Naive thymus-derived CD8-positive, alpha-beta T cell (primary cell): ENCODE measurements around the gene MGAT4B. TPM values are rescaled to one million over a fixed set of nuclear protein-coding genes. Genes with fewer than 3 reads are reported as not detected.

Source experiments
- ATAC-seq, 2 donors: fragments of 150-1000 bp; cut with Tn5 transposase in 1 of 2; sonication (Bioruptor Pico), chemical (Tn5 transposase) in 1 of 2; 1 replicate in 1 of 2; 2 replicates in 1 of 2; pipeline ENCODE4 v1.10.0; 2021; ENCODE audit warnings: mild to moderate bottlenecking in 2 of 2, moderate library complexity in 2 of 2
- POLR2A ChIA-PET: fragments of 350-600 bp; sonication (Branson Sonifier 250); formaldehyde crosslinking; loops from one replicate; lab custom pipeline; 2021; ENCODE audit warnings: antibody characterized with exemption; lab: Charles Lee
- DNase-seq, 10 donors: peaks; one replicate each; pipeline versions ENCODE4 v3.0.0 to v3.0.0-alpha.2; 2020 to 2022
- H3K27ac Mint-ChIP-seq, 10 donors: one replicate each; pipeline ENCODE4 v1.8.0; 2020 to 2022; ENCODE audit warnings: mild to moderate bottlenecking in 10 of 10, mixed read lengths in 10 of 10, moderate library complexity in 4 of 10, inconsistent platforms in 1 of 10
- H3K27me3 Mint-ChIP-seq, 5 donors: one replicate each; pipeline ENCODE4 v1.8.0; 2021 to 2022; ENCODE audit warnings: mixed read lengths in 5 of 5
- H3K36me3 Mint-ChIP-seq, 3 donors: one replicate each; pipeline ENCODE4 v1.8.0; 2020 to 2022; ENCODE audit warnings: mixed read lengths in 3 of 3, mild to moderate bottlenecking in 2 of 3, inconsistent platforms in 1 of 3
- H3K4me1 Mint-ChIP-seq, 4 donors: one replicate each; pipeline ENCODE4 v1.8.0; 2021 to 2022; ENCODE audit warnings: mixed read lengths in 4 of 4
- H3K4me3 Mint-ChIP-seq, 10 donors: one replicate each; pipeline ENCODE4 v1.8.0; 2020 to 2022; ENCODE audit warnings: mild to moderate bottlenecking in 10 of 10, mixed read lengths in 10 of 10, moderate library complexity in 6 of 10, inconsistent platforms in 1 of 10
- H3K9me3 Mint-ChIP-seq, 9 donors: one replicate each; pipeline ENCODE4 v1.8.0; 2020 to 2022; ENCODE audit warnings: mixed read lengths in 9 of 9, mild to moderate bottlenecking in 3 of 9, inconsistent platforms in 1 of 9, moderate library complexity in 1 of 9
- polyA plus RNA-seq, 3 donors: library from polyadenylated mRNA; unstranded; fragments of 300-500 nt; fragmentation: Illumina TruSeq; gene quantifications; one replicate each; pipeline ENCODE4 v1.2.3, GENCODE V29; 2021
- total RNA-seq, 8 experiments: library from RNA in 2 of 8; stranded (reverse) in 2 of 8; gene quantifications; one replicate each; pipeline ENCODE4 v1.2.3 and lab custom pipeline; 2021 to 2026

The MGAT4B gene
- total and polyA plus RNA-seq, 5 experiments from 2014 or later = 7.8 to 175 (median 20.9) TPM

DNA sequence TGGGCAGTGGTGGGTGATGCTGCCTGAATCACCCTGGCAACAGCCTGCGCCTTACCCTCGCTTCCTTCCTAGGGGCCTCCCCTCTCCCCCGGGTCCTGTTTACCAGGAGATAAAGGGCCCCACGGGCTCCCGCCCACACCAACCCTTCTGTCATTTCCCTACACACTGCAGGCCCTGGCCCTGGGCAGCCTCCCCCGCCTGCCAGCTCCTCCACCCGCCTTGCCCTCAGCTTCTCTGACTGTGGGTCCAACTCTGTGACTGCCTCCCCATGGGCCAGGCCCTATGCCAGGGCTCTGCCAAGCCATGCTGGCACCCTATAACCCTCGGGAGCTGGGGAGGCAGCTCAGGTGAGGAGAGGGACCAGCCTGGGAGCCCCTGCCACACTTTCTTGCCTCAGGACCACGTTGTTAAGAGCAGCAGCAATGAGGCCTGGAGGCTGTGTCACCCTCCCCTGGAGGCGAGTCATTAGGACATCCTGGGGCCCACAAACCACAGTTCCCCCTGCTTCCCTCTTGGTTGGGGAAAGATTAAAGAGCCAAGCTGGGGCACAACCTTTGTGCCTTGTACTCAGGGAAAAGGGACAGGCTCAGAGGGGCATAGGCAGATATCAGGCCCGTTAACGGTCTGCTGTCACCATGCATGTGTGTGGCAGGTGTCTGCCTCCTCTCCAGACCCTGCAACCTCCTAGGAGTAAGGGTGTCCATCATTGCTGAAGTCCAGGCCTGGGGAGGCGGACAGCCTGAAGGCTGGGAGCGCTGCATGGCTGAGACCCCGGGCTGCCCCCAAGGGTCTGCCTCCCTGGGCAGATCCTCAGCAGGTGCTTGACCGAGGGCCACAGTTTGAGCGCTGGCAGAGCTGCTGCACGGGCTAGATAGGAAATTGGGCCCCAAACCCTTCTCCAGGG, 2.8 kb downstream of the MGAT4B start:
- peak overlapping the region; percentile 73 to 93 (median 84) for H3K27ac Mint-ChIP-seq
- H3K9me3 Mint-ChIP-seq = no peaks in the 10 kb centered on the region
- POLR2A ChIA-PET = interaction anchor here (0.7 to 7.8 kb wide), 8 partner anchors 10 to 253 kb away, joined by 3 to 154 read pairs (median 6); partner anchors contain the start of genes HNRNPH1, LTC4S, MRNIP and SQSTM1
- peak overlapping the region; percentile 79 to 92 (median 86) for H3K4me3 Mint-ChIP-seq
- H3K4me1 Mint-ChIP-seq = peaks cover 22 to 42% (median 38%) of the 10 kb centered on the region in 4 donors
- peaks cover 0 to 3% (median 0%) of the 10 kb centered on the region in 5 donors for H3K27me3 Mint-ChIP-seq
- H3K36me3 Mint-ChIP-seq = peaks cover 0 to 13% (median 2%) of the 10 kb centered on the region in 3 donors
- DNase-seq (peak in 3 of 10 donors; percentile 41 to 74 (median 45)), ATAC-seq (peak; percentile 33 to 40)

DNA sequence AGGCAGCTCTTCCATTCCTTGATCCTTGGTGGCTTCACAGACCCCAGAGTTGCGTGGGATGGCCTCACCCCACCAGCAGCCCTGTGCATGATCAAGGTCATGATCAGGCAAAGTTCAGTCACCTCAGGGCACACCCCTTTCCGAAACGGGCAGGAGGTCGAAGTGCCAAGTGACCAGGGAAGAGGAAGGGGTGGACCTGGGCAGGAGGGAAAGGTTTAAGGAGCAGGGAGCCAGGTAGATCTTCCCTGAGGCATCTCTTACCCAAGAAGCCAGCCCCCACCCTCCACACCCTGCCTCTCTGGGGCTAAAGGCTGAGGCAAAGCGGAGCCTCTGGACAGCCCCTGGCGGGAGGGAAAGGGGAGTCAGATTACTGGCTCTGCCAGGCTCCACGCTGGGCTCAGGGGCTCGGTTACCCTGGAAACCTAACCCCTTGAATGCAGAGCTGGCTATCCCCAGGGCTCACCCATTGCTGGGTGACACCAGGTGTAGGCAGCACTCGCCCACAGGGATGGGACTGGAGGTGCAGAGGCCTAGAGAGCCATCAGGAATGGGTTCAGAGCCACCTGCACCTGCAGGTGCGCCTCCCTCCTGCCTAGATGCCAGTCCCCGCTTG, 3.6 kb downstream of the MGAT4B start:
- Mint-ChIP-seq H3K27me3 (peaks cover 0 to 3% (median 0%) of the 10 kb centered on the region in 5 donors), H3K9me3 (no peaks in the 10 kb centered on the region), H3K4me1 (peaks cover 22 to 42% (median 35%) of the 10 kb centered on the region in 4 donors), H3K27ac (peak overlapping the region in 6 of 10 donors; percentile 15 to 90 (median 82)), H3K4me3 (peak overlapping the region in 4 of 10 donors; percentile 85 to 92 (median 88)), H3K36me3 (peaks cover 0 to 13% (median 2%) of the 10 kb centered on the region in 3 donors)
- DNase-seq = no peak
- POLR2A ChIA-PET = interaction anchor here (0.6 to 7.8 kb wide), 11 partner anchors 9 to 252 kb away, joined by 3 to 154 read pairs (median 5); partner anchors contain the start of genes HNRNPH1, LTC4S, MRNIP and SQSTM1
- no peak for ATAC-seq

DNA sequence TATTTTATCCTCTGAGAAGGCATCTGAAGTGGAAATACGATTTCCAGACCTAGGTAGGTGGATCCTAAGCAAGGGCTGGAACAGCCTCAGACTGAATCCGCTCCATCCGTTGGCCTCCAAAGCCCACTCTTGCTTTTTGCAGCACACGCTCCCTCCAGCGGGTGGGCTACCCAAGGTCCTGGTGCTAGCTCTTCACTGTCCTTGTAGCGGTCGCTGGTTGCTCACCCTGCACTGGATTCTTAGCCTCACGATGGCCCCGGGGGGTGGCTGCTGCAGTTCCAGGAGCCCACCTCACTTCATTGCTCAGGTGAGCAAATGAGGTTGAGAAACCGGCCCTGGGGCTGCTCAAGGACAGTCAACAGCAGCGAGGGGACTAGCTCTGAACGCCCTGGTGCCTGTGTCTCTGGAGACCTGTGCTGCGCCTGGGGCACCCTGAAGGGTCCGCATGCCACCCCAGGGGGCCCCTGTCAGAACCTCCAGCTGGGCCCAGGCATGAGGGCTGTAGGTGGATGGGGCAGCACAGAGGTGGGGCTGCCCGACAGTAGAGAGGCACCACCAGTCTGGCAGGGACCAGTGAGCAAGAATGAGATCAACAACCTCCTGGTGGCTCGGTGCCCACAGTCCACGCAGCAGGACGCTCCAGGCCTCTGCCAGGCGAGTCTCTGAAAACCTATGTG, 4.3 kb downstream of the MGAT4B start:
- H3K27me3 Mint-ChIP-seq = peaks cover 0 to 3% (median 0%) of the 10 kb centered on the region in 5 donors
- peak overlapping the region in 4 of 10 donors; percentile 36 to 53 (median 46) for H3K4me3 Mint-ChIP-seq
- POLR2A ChIA-PET = interaction anchor here (0.5 to 7.8 kb wide), 12 partner anchors 9 to 251 kb away, joined by 3 to 154 read pairs (median 4); partner anchors contain the start of genes HNRNPH1, LTC4S, MRNIP and SQSTM1
- DNase-seq = no peak
- peaks cover 22 to 42% (median 35%) of the 10 kb centered on the region in 4 donors for H3K4me1 Mint-ChIP-seq
- no peaks in the 10 kb centered on the region for H3K9me3 Mint-ChIP-seq
- peak overlapping the region in 3 of 10 donors; percentile 70 to 82 (median 82) for H3K27ac Mint-ChIP-seq
- no peak for ATAC-seq
- H3K36me3 Mint-ChIP-seq = peaks cover 0 to 13% (median 2%) of the 10 kb centered on the region in 3 donors

DNA sequence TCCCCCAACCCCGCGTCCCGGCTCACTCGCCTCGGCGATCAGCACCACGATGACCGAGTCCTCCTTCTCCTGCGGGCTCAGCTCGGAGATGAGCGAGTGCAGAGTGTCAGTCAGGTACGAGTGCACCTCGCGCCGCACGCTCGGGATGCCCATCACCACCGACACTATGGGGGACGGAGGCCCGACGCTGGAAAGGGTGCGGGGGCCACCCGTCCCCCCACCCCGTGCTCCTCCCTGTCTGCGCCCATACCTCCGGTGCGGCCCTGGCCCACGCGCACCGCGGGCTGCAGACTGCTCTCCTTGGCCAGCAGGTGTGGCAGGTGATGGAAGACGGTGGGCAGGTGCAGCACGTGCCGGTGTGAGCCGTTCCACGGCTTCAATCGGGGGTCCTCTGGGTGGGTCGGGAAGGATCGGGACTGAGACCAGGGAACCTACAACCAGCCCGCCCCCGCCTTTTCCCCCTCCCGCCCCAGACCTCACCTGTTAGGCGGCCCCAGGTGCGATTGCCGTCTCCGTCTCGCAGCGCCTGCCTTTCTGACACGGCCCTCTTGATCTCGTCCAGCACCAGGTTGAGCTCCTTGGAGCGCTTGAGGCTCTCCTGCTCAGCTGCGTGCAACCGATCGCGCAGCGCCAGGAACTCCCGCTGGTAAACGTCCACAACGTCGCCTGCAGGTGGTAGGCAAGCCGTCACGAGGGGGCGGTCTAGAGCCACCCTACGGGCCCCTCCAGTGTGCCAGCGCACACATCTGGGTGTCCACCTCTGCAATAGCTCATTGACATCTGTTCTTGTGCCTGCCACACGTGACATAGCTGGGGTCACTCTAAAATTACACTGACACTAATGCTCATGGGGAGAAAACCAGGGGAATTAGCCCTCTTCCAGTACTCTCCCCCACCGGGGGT, 5.1 kb downstream of the MGAT4B start:
- Mint-ChIP-seq H3K9me3 (no peaks in the 10 kb centered on the region), H3K4me1 (peaks cover 27 to 48% (median 40%) of the 10 kb centered on the region in 4 donors), H3K4me3 (peak overlapping the region in 9 of 10 donors; percentile 36 to 68 (median 52)), H3K27ac (peak overlapping the region in 6 of 10 donors; percentile 23 to 90 (median 74)), H3K36me3 (peaks cover 0 to 16% (median 2%) of the 10 kb centered on the region in 3 donors), H3K27me3 (peaks cover 0 to 3% (median 0%) of the 10 kb centered on the region in 5 donors)
- POLR2A ChIA-PET = interaction anchor here (0.5 to 7.8 kb wide), 11 partner anchors 19 to 284 kb away, joined by 3 to 154 read pairs (median 5); partner anchors contain the start of genes MRNIP and SQSTM1
- DNase-seq (peak; percentile 67 to 88 (median 80)), ATAC-seq (peak; percentile 51 to 66)

DNA sequence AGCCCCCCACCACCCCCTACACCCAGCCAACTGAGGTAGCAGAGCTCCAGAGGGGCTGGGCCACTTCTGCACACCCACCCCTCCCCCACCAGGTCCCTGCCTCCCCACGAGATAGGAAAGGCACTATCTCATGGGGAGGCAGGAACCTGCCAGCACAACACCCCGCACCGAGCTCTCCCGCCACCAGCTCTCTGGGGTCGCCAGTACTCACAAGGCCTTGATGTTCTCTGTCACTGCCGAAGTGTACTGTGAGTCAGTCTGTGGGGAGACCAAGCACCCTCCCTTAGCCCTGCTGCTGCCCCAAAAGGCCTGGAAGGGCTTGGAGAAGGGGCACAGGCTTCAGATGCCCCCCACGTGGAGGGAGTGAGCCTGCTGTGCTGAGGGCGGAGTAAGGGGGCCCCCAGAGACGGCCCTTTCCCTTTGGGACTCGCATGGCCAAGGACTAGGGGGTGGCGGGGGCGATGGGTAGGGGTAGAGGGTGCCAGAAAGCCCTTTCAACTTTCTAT, 5.9 kb downstream of the MGAT4B start:
- no peak overlapping the region for H3K4me3 Mint-ChIP-seq
- H3K27ac Mint-ChIP-seq = no peak overlapping the region
- H3K9me3 Mint-ChIP-seq = no peaks in the 10 kb centered on the region
- H3K4me1 Mint-ChIP-seq = peaks cover 28 to 50% (median 40%) of the 10 kb centered on the region in 4 donors
- peaks cover 0 to 16% (median 2%) of the 10 kb centered on the region in 3 donors for H3K36me3 Mint-ChIP-seq
- DNase-seq (no peak), ATAC-seq (no peak)
- peaks cover 0 to 3% (median 0%) of the 10 kb centered on the region in 5 donors for H3K27me3 Mint-ChIP-seq
- POLR2A ChIA-PET = interaction anchor here (0.5 to 7.8 kb wide), 3 partner anchors 20 to 285 kb away, joined by 3 to 154 read pairs (median 6); partner anchors contain the start of gene SQSTM1

DNA sequence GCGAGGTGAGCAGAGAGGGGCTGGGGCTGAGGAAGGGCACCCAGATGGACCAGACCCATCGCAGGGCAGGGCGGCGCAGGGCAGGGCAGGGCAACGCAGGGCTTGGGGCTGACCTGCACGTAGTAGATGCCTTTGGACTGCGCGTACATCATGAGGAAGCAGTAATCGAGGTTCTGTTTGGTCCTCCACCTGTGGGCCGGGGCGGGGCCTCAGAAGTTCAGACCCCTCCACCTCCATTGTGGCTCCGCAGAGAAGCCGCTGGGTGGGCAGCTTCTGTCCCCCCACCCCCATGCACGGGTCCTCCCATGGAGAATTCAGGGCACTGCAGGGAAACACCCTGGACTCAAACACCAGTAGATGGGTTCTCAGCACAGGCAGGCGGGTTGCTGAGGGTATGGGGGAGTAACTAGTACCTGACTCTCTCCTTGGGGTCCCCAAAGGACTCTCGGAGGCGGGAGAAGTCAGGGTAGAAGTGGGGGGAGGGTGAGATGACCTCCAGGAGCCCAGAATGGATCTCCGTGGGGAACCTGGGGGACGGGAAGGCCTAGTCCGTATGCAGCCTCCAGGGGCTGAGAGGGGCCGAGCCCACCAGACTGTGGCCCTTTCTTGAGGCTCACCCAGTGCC, 6.5 kb downstream of the MGAT4B start:
- Mint-ChIP-seq H3K4me1 (peaks cover 25 to 46% (median 37%) of the 10 kb centered on the region in 4 donors), H3K36me3 (peaks cover 0 to 16% (median 2%) of the 10 kb centered on the region in 3 donors), H3K27me3 (peaks cover 0 to 3% (median 0%) of the 10 kb centered on the region in 5 donors), H3K9me3 (no peaks in the 10 kb centered on the region), H3K27ac (no peak overlapping the region), H3K4me3 (no peak overlapping the region)
- no peak for ATAC-seq
- no peak for DNase-seq
- POLR2A ChIA-PET = interaction anchor here (0.9 to 7.8 kb wide), 2 partner anchors 20 to 106 kb away, joined by 3 to 154 read pairs; partner anchors contain the start of gene SQSTM1

DNA sequence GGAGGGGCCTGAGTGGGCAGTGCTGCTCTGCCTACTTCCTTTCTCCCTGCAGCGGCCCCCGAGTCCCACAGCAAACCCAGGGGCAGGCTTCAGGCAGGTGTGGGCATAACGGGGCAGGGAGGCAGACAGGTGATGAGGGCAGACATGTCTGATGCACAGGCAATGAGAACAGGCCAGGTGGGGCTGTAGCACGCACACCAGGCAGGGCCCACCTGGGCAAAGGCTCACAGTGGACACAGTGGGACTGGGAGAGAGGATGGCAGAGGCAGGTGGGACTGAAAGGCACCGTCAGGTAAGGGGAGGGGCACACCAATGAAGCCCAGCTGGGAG, 7.1 kb downstream of the MGAT4B start:
- ATAC-seq = no peak
- peaks cover 0 to 16% (median 2%) of the 10 kb centered on the region in 3 donors for H3K36me3 Mint-ChIP-seq
- peaks cover 20 to 43% (median 37%) of the 10 kb centered on the region in 4 donors for H3K4me1 Mint-ChIP-seq
- H3K9me3 Mint-ChIP-seq = no peaks in the 10 kb centered on the region
- no peak overlapping the region for H3K4me3 Mint-ChIP-seq
- peaks cover 0 to 2% (median 0%) of the 10 kb centered on the region in 5 donors for H3K27me3 Mint-ChIP-seq
- no peak for DNase-seq
- H3K27ac Mint-ChIP-seq = peak overlapping the region in 2 of 10 donors; percentile 25 to 34
- POLR2A ChIA-PET = no interaction called here

DNA sequence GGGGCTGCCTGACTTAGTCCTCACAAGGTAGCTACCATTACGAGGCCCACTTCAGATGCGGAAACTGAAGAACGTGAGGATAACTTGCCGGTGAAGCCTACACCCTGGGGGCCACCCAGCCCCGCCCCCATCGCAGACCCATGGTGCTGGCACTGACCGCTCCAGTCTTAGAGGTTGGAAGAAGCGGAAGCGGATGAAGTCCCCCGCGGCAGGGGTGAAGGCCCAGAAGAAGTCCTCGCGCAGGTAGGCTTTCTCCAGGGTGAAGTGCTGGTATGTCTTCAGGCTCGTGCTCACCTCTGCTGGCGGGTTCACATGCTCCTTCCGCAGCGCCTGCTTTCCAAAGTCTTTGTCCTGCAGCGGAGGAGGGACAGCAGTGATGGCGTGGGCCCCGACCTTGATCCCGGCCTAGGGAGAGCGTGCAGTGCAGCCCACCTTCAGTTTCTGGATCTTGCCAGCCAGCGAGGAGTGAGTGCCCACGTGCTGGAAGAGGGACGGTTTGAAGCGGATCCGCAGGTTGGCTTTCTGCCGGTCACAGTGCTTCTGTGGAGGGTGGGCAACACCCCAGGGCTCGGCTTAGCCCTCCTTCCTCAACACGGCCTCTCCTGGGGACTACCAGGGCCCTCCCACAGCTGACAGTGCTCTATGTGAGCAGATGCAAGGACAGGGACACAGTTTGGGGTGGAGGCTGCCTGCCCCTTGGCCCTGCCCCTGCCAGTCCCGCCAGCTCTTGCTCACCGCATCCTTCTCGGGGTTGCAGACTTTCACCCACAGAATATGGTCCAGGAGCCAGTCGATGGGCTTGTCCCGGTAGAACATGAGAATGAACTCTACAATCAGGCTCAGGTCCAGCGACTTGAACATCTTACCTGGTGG, 7.7 kb downstream of the MGAT4B start:
- H3K27me3 Mint-ChIP-seq = peaks cover 0 to 2% (median 0%) of the 10 kb centered on the region in 5 donors
- POLR2A ChIA-PET = no interaction called here
- peak overlapping the region in 3 of 10 donors; percentile 25 to 51 (median 27) for H3K27ac Mint-ChIP-seq
- ATAC-seq = no peak
- no peak for DNase-seq
- peaks cover 18 to 43% (median 37%) of the 10 kb centered on the region in 4 donors for H3K4me1 Mint-ChIP-seq
- no peaks in the 10 kb centered on the region for H3K9me3 Mint-ChIP-seq
- peak overlapping the region in 2 of 10 donors; percentile 2 to 58 for H3K4me3 Mint-ChIP-seq
- H3K36me3 Mint-ChIP-seq = peaks cover 0 to 16% (median 2%) of the 10 kb centered on the region in 3 donors

DNA sequence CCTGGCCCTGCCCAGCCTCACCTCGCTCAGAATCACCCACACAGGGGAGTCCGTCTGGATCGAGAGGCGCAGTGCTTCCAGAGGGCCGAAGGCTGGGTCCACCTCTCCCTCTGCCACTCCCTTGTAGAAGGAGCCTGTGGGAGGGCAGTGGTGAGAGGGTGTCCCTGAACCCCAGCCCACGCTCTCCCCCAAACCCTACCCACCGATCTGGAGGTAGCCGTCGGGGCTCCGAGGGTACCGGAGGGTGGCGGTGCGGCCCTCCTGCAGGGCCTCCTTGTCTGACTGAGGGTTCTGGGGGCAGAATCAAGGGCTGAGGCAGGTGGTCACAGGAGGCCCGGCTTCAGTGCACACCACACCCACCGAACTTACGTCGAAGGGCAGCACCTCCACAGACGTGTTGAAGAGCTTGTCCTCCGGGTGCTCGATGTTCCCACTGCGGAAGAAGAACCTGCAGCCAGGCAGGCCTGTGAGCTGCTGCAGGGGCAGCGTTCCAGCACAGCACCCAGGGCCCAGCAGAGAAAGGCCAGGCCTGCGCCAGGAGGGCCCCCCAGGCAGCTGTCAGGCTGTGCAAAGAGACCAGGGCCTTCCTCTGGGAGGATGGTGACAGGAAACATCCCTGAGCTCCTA, 8.4 kb downstream of the MGAT4B start:
- DNase-seq = no peak
- Mint-ChIP-seq H3K36me3 (peaks cover 0 to 16% (median 2%) of the 10 kb centered on the region in 3 donors), H3K4me1 (peaks cover 20 to 43% (median 38%) of the 10 kb centered on the region in 4 donors), H3K4me3 (no peak overlapping the region), H3K27me3 (peaks cover 0 to 2% (median 0%) of the 10 kb centered on the region in 5 donors), H3K27ac (no peak overlapping the region), H3K9me3 (no peaks in the 10 kb centered on the region)
- ATAC-seq = no peak
- POLR2A ChIA-PET = interaction anchor here (5.3 kb wide), 1 partner anchor 22 kb away, joined by 41 read pairs; the partner anchor contains the start of gene SQSTM1
